WTC11 (cell line): ENCODE results near the gene MFSD12. TPM values are rescaled to one million over a fixed set of nuclear protein-coding genes. Genes with fewer than 3 reads are reported as not detected.

Experiments
- ATAC-seq: fragments of 200-7000 bp; cut with Tn5 transposase; 2 replicates; pipeline ENCODE4 v1.10.0; 2021; ENCODE audit warnings: mild to moderate bottlenecking, moderate library complexity
- CTCF ChIA-PET: fragments of 300-600 bp; sonication (Branson Sonifier 250); formaldehyde crosslinking; loops from one replicate; lab custom pipeline; 2021; ENCODE audit warnings: antibody characterized with exemption; lab: Charles Lee
- POLR2A ChIA-PET: fragments of 350-600 bp; sonication (Branson Sonifier 250); formaldehyde crosslinking; loops from one replicate; lab custom pipeline; 2021; ENCODE audit warnings: antibody characterized with exemption; lab: Charles Lee
- DNase-seq: peaks from one replicate; pipeline ENCODE4 v3.0.0; 2021; ENCODE audit warnings: low spot score
- H3K27ac Mint-ChIP-seq: 2 replicates; pipeline ENCODE4 v1.8.0; 2021; ENCODE audit warnings: mixed read lengths
- H3K27me3 Mint-ChIP-seq: 2 replicates; pipeline ENCODE4 v1.8.0; 2021; ENCODE audit warnings: low read depth, mild to moderate bottlenecking, moderate library complexity, mixed read lengths
- H3K36me3 Mint-ChIP-seq: 2 replicates; pipeline ENCODE4 v1.8.0; 2021; ENCODE audit warnings: mixed read lengths
- H3K4me1 Mint-ChIP-seq: 2 replicates; pipeline ENCODE4 v1.8.0; 2022; ENCODE audit warnings: mixed read lengths
- H3K4me3 Mint-ChIP-seq: 2 replicates; pipeline ENCODE4 v1.8.0; 2021; ENCODE audit warnings: mild to moderate bottlenecking, moderate library complexity, mixed read lengths
- H3K9me3 Mint-ChIP-seq: 2 replicates; pipeline ENCODE4 v1.8.0; 2021; ENCODE audit warnings: mixed read lengths
- ESRRA ChIP-seq: sonication (generic); formaldehyde crosslinking; IDR thresholded peaks from 2 replicates; pipeline ENCODE4 v1.8.1; 2022; ENCODE audit warnings: mild to moderate bottlenecking, missing genetic modification reagents, borderline replicate concordance
- ETV6 ChIP-seq: sonication (generic); formaldehyde crosslinking; IDR thresholded peaks from 2 replicates; pipeline ENCODE4 v1.8.1; 2022; ENCODE audit warnings: mild to moderate bottlenecking, missing genetic modification reagents
- NFE2L1 ChIP-seq: sonication (generic); formaldehyde crosslinking; IDR thresholded peaks from 2 replicates; pipeline ENCODE4 v1.8.1; 2023; ENCODE audit warnings: missing genetic modification reagents
- NFYB ChIP-seq: sonication (generic); formaldehyde crosslinking; conservative IDR thresholded peaks from 2 replicates; pipeline ENCODE4 v1.8.0; 2022; ENCODE audit warnings: low read depth, missing genetic modification reagents
- NR2C2 ChIP-seq: sonication (generic); formaldehyde crosslinking; IDR thresholded peaks from 2 replicates; pipeline ENCODE4 v1.8.0; 2022; ENCODE audit warnings: mild to moderate bottlenecking, missing genetic modification reagents
- SP1 ChIP-seq: sonication (generic); formaldehyde crosslinking; conservative IDR thresholded peaks from 2 replicates; pipeline ENCODE4 v1.8.1; 2022; ENCODE audit warnings: missing genetic modification reagents
- ZBTB21 ChIP-seq: sonication (generic); formaldehyde crosslinking; IDR thresholded peaks from 2 replicates; pipeline ENCODE4 v1.8.1; 2023; ENCODE audit warnings: mild to moderate bottlenecking, missing genetic modification reagents, borderline replicate concordance
- ZNF121 ChIP-seq: sonication (generic); formaldehyde crosslinking; IDR thresholded peaks from 2 replicates; pipeline ENCODE4 v1.8.0; 2023; ENCODE audit warnings: missing genetic modification reagents
- ZNF423 ChIP-seq: fragments of 250-450 bp; sonication (Bioruptor Pico); IDR thresholded peaks from 2 replicates; pipeline ENCODE4 v2.1.2; 2022; ENCODE audit warnings: mild to moderate bottlenecking, moderate library complexity
- total RNA-seq: library from RNA; stranded (reverse); gene quantifications from 3 replicates; pipeline ENCODE4 v1.2.3, GENCODE V29; 2021
- TF ChIP-seq, protein P1 (sequence below): sonication (generic); formaldehyde crosslinking; IDR thresholded peaks from 2 replicates; pipeline ENCODE4 v1.8.0; 2022; ENCODE audit warnings: mild to moderate bottlenecking, missing genetic modification reagents
- TF ChIP-seq, protein P2 (sequence below): fragments of 250-450 bp; sonication (Bioruptor Pico); IDR thresholded peaks from 2 replicates; pipeline ENCODE4 v1.9.0; 2021; ENCODE audit warnings: mild to moderate bottlenecking
- TF ChIP-seq, protein P3 (sequence below): fragments of 250-450 bp; sonication (Bioruptor Pico); IDR thresholded peaks from 2 replicates; pipeline ENCODE4 v2.1.2; 2022; ENCODE audit warnings: mild to moderate bottlenecking, moderate library complexity

Gene MFSD12
- total RNA-seq, 1 experiment from 2014 or later = 59.9 TPM

DNA sequence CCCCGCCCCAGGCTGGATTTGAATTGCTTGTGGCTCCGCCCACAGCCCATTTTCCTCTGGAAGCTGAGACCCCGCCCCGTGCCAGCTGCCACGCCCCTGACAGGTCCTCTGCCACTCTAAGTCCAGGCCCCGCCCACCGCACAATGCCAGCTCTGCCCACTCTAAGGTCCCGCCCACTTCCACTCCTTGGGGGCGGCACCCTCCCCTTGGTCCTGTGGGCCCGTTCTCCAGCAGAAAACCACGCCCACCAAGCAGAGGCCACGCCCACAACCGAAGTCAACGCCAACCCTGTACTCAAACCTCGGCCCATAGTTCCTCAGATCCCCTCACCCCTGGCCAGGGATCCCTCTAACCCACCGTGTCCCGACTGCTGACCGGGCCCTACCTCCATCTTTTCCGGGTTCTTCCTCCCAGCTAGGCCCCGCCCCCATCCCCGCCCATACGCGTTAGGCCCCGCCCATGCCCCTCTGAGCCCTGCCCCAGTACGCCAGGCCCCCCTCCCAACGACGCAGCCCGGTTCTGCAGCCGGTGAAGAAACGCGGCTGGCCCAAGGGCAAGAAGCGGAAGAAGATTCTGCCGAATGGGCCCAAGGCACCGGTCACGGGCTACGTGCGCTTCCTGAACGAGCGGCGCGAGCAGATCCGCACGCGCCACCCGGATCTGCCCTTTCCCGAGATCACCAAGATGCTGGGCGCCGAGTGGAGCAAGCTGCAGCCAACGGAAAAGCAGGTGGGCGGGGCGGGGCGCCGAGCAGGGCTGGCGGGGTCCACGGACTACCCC is 16.7 kb upstream of the MFSD12 start:
- ChIA-PET POLR2A (interaction anchor here (0.8 to 1.4 kb wide), 3 partner anchors 18 to 189 kb away, joined by 3 to 4 read pairs (median 4); partner anchors contain the start of gene MRPL54), CTCF (interaction anchor here (0.5 to 6.5 kb wide), 13 partner anchors 8 to 1797 kb away, joined by 3 to 115 read pairs (median 4); partner anchors contain the start of gene GIPC3)
- H3K9me3 Mint-ChIP-seq = no peaks in the 10 kb centered on the region
- ATAC-seq = peak; percentile 49
- H3K27ac Mint-ChIP-seq = peak overlapping the region; percentile 87
- H3K27me3 Mint-ChIP-seq = no peaks in the 10 kb centered on the region
- TF ChIP-seq SP1 (CRISPR knock-in tag) = peak; percentile 96
- TF ChIP-seq NFE2L1 (CRISPR knock-in tag) = no peak
- peaks cover 21% of the 10 kb centered on the region for H3K4me1 Mint-ChIP-seq
- H3K36me3 Mint-ChIP-seq = peaks cover 8% of the 10 kb centered on the region
- peak; percentile 100 for DNase-seq
- H3K4me3 Mint-ChIP-seq = peak overlapping the region; percentile 71

DNA sequence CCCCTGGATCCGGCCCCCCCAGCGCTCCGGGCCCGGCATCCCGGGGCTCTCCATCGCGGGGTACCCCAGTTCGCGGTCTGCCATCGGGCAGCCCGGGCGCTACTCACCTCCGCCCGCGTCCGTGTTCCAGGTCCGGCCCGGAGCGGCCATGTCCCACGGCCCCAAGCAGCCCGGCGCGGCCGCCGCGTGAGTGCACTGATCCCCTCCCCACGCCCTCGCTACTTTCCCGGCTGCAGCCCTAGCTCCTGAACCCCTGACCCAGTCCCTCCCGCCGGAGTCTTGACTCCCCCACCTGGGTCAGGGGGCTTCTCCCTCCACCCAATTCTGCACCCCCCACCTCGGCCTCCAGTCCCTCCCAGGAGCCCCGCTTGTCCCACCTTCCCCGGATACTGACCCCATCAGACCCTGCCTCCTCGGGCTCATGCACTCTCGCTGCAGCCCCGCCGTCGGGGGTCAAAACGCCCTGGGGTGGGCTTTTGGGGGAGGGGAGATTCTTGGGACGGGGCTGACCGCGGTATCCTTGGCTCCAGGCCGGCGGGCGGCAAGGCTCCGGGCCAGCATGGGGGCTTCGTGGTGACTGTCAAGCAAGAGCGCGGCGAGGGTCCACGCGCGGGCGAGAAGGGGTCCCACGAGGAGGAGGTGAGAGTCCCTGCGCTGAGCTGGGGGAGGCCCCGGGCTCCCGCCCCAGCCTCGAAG is 15.9 kb upstream of the MFSD12 start:
- peak; percentile 38 for DNase-seq
- CTCF ChIA-PET = interaction anchor here (0.5 to 6.5 kb wide), 10 partner anchors 9 to 1796 kb away, joined by 3 to 115 read pairs (median 4); partner anchors contain the start of gene GIPC3
- peak overlapping the region; percentile 71 for H3K4me3 Mint-ChIP-seq
- H3K4me1 Mint-ChIP-seq = peaks cover 21% of the 10 kb centered on the region
- POLR2A ChIA-PET = interaction anchor here (1.1 to 1.4 kb wide), 2 partner anchors 28 to 189 kb away, joined by 4 read pairs; partner anchors contain the start of gene MRPL54
- H3K27me3 Mint-ChIP-seq = no peaks in the 10 kb centered on the region
- H3K36me3 Mint-ChIP-seq = peaks cover 8% of the 10 kb centered on the region
- H3K9me3 Mint-ChIP-seq = no peaks in the 10 kb centered on the region
- TF ChIP-seq ZNF121 (CRISPR knock-in tag) (peak; percentile 100), ESRRA (0 out of 2 replicates have a peak, but pooled peaks have one; percentile 35), ZNF423 (CRISPR knock-in tag) (peak; percentile 57; the same call in 1 of the 2 replicates), ETV6 (CRISPR knock-in tag) (no peak)
- TF ChIP-seq, protein P1, sequence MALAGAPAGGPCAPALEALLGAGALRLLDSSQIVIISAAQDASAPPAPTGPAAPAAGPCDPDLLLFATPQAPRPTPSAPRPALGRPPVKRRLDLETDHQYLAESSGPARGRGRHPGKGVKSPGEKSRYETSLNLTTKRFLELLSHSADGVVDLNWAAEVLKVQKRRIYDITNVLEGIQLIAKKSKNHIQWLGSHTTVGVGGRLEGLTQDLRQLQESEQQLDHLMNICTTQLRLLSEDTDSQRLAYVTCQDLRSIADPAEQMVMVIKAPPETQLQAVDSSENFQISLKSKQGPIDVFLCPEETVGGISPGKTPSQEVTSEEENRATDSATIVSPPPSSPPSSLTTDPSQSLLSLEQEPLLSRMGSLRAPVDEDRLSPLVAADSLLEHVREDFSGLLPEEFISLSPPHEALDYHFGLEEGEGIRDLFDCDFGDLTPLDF (CRISPR knock-in tag) = 0 out of 2 replicates have a peak, but pooled peaks have one; percentile 30
- TF ChIP-seq, all 79 proteins: peak for 4
- no peak overlapping the region for H3K27ac Mint-ChIP-seq
- ATAC-seq = no peak

DNA sequence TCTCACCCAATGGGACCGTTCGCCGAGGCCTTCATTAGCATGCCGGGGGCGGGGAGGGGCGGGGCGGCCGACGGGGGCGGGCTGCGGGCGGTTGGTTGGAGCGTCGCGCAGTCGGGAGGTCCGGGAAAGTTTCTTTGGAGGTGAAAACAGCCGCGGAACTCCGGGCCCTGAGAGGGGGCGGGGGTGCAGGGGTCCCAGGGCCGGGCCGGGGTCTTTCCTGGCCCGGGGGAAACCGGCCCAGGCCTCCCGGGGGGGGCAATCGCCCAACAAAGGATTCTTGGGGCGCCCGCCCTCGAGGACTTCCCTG is 15.4 kb upstream of the MFSD12 start, which contains the start of gene HMG20B:
Gene HMG20B, plus strand, starts transcription at position 90 of the 307 bp plus-strand sequence. CDS start 366 bp downstream, outside the sequence.
- ChIA-PET CTCF (interaction anchor here (1.5 to 1.8 kb wide), 3 partner anchors 13 to 297 kb away, joined by 6 to 7 read pairs (median 7); partner anchors contain the start of gene GIPC3), POLR2A (no interaction called here)
- peaks cover 8% of the 10 kb centered on the region for H3K36me3 Mint-ChIP-seq
- H3K27me3 Mint-ChIP-seq = no peaks in the 10 kb centered on the region; the same call in 1 of the 2 replicates
- no peak within 1 kb of the TSS for H3K27ac Mint-ChIP-seq
- H3K4me1 Mint-ChIP-seq = peaks cover 21% of the 10 kb centered on the region
- no peak for TF ChIP-seq NR2C2 (CRISPR knock-in tag)
- H3K9me3 Mint-ChIP-seq = no peaks in the 10 kb centered on the region
- peak within 1 kb of the TSS; percentile 71 for H3K4me3 Mint-ChIP-seq
- DNase-seq (no peak), ATAC-seq (no peak)

DNA sequence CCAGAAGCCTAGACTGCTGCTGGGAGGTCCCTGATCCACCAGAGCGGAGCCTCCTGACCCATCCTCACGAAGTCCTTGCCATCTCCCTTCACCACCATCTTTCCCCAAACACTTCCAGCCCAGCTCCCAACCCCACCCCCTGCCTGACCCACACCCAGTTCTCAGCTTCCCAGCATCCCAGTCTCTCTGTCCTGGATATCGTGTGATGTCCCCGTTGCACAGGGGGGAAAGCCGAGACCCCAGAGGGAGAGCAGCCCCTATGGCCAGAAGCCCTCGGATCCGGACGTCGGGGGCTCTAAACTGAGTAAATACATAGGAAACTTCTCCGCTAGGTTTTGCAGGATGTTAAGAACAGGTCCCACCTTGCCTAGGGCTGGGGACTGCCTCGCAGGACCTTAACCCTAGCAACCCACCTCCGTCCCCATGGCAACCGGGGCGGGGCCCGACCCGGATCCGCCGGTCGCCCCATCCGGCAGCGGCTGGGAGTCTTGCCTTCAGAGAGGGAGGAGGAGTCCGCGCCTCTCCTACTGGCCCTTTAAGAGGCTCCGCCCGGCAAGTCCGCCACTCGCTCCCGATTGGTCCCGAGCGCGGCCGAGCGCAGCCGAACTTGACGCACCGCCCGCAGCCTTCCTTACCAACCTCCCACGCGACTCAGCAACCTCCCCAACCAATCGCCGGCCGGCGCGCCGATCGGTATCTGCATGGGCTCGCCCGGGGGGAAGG is 14.9 kb upstream of the MFSD12 start:
- TF ChIP-seq SP1 (CRISPR knock-in tag) (peak; percentile 95), NFYB (peak; percentile 90), ZBTB21 (CRISPR knock-in tag) (no peak), ETV6 (CRISPR knock-in tag) (0 out of 2 replicates have a peak, but pooled peaks have one; percentile 27)
- TF ChIP-seq, protein P2, sequence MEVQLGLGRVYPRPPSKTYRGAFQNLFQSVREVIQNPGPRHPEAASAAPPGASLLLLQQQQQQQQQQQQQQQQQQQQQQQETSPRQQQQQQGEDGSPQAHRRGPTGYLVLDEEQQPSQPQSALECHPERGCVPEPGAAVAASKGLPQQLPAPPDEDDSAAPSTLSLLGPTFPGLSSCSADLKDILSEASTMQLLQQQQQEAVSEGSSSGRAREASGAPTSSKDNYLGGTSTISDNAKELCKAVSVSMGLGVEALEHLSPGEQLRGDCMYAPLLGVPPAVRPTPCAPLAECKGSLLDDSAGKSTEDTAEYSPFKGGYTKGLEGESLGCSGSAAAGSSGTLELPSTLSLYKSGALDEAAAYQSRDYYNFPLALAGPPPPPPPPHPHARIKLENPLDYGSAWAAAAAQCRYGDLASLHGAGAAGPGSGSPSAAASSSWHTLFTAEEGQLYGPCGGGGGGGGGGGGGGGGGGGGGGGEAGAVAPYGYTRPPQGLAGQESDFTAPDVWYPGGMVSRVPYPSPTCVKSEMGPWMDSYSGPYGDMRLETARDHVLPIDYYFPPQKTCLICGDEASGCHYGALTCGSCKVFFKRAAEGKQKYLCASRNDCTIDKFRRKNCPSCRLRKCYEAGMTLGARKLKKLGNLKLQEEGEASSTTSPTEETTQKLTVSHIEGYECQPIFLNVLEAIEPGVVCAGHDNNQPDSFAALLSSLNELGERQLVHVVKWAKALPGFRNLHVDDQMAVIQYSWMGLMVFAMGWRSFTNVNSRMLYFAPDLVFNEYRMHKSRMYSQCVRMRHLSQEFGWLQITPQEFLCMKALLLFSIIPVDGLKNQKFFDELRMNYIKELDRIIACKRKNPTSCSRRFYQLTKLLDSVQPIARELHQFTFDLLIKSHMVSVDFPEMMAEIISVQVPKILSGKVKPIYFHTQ (CRISPR knock-in tag) = no peak
- TF ChIP-seq, protein P3, sequence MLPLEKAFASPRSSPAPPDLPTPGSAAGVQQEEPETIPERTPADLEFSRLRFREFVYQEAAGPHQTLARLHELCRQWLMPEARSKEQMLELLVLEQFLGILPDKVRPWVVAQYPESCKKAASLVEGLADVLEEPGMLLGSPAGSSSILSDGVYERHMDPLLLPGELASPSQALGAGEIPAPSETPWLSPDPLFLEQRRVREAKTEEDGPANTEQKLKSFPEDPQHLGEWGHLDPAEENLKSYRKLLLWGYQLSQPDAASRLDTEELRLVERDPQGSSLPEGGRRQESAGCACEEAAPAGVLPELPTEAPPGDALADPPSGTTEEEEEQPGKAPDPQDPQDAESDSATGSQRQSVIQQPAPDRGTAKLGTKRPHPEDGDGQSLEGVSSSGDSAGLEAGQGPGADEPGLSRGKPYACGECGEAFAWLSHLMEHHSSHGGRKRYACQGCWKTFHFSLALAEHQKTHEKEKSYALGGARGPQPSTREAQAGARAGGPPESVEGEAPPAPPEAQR = no peak
- TF ChIP-seq, all 79 proteins: peak for 3
- peak overlapping the region; percentile 56 for H3K4me3 Mint-ChIP-seq
- DNase-seq (peak; percentile 100), ATAC-seq (peak; percentile 83)
- no peaks in the 10 kb centered on the region for H3K9me3 Mint-ChIP-seq
- ChIA-PET POLR2A (no interaction called here), CTCF (interaction anchor here (0.5 kb wide), 1 partner anchor 54 kb away, joined by 3 read pairs; no protein-coding TSS in a partner anchor)
- H3K36me3 Mint-ChIP-seq = peaks cover 8% of the 10 kb centered on the region
- H3K4me1 Mint-ChIP-seq = peaks cover 21% of the 10 kb centered on the region
- H3K27ac Mint-ChIP-seq = no peak overlapping the region
- H3K27me3 Mint-ChIP-seq = no peaks in the 10 kb centered on the region; the same call in 1 of the 2 replicates
